Measurements from ENCODE around the gene SPOCK2.

Gene SPOCK2

DNA sequence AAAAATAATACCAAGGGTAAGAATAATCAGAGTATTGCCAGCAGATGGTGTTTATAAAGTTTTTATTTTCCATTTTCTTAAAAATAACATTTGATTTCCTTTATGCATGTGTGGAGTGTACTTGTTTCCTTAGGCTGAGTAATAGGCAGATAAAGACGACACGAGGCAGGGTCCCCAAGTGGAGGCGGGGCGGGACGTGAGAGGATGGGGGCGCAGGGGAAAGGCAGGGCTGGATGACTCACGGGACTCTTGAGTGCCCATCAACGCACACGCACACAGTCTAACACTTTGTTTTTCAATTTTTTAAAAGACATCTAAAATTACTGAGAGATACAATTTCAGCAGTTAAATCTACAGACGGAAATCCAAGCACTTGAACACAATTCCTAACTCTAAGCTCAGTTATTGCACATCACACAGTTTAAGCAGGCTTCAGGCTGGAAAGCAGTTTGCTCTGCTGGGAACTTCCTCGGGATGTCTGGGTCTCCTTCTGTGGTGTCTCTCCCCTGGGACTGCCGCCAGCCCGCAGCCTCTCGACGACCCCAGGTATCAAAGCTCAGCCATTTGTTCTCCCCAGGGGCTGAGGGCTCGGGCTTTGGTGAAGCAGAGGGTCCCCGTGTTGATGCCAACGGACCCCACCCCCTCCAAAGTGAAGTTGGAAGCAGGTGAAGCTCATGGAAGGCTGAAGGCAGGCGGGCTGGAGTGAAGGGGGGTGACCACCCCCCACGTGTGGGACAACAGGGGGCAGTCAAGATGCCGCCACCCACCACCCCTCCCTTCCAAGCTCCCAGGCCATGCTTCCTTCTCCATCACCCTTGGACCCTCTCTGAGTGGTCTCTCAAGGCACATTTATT is 29.1 kb downstream of the SPOCK2 start:
- in situ Hi-C loops (cut with HindIII; ENCODE audit: low sequenced_read_pairs) = no loop called here

DNA sequence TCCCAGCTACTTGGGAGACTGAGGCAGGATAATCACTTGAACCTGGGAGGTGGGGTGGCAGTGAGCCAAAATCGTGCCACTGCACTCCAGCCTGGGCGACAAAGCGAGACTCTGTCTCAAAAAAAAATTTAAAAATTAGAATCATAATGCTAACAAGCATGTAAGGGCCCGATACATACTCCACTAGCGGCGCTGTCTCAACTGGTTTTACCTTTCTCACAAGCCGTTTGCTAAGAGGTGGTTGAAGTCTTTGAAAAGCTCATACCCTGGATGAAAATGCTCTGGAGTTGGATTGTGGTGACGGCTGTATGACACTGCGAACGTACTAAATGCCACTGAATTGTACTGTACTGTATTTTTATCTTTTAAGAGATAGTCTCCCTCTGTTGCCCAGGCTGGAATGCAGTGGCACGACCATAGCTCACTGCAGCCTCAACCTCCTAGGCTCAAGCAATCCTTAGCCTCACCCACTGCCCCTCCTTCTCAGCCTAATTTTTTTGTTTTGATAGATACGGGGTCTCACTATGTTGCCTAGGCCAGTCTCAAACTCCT is 29.9 kb downstream of the SPOCK2 start:
- in situ Hi-C loops (cut with HindIII; ENCODE audit: low sequenced_read_pairs) = no loop called here

- in situ Hi-C loops (cut with HindIII; ENCODE audit: low sequenced_read_pairs) = no loop called here
Observed at GRCh38 chr10:72056932-72057751, 31.2 kb downstream of the SPOCK2 start.

DNA sequence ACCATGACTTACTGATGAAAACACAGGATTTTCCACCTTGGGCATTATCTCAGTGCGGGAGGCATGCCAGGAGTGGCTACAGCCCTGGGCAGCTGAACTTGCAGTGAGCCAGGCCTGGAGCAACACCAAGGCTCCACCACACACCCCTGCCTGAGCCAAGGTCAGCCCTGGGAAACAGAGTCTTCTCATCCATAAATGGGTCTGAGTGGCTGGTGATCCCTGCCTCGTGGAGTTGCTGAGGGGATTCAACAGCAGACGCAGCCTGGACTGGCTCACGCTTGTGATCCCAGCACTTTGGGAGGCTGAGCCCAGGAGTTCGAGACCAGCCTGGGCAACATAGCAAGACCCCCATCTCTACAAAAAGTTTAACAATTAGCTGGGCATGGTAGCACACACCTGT is 32.2 kb downstream of the SPOCK2 start:
- in situ Hi-C loops (cut with HindIII; ENCODE audit: low sequenced_read_pairs) = no loop called here

DNA sequence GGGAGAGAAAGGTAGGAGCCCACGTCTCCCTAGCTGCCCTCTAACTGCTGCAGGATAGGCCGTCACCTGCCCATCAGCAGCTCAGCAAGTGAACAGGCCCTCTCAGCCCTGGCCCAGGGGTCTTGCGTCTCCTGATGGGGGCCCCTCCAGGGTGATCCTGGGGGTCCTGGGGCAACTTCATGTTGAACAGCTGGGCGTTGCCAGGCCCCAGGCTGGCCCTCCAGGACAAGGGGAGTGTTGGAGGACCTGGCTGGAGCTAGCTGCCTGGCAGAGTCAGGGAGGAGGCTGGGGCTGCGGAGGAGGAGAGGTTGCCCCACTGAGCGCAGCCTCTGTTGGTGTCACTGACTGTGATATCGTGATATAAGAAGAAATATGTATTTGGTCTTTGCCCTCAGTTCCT is 34.7 kb downstream of the SPOCK2 start:
- in situ Hi-C loops (cut with HindIII; ENCODE audit: low sequenced_read_pairs) = no loop called here

- in situ Hi-C loops (cut with HindIII; ENCODE audit: low sequenced_read_pairs) = no loop called here
Observed at GRCh38 chr10:72050873-72051272, 37.5 kb downstream of the SPOCK2 start.

GRCh38 chr10:72049969-72050781 is 38.2 kb downstream of the SPOCK2 start:
- in situ Hi-C loops (cut with HindIII; ENCODE audit: low sequenced_read_pairs) = no loop called here

- in situ Hi-C loops (cut with HindIII; ENCODE audit: low sequenced_read_pairs) = no loop called here
Observed at GRCh38 chr10:72049472-72049871, 38.9 kb downstream of the SPOCK2 start.

DNA sequence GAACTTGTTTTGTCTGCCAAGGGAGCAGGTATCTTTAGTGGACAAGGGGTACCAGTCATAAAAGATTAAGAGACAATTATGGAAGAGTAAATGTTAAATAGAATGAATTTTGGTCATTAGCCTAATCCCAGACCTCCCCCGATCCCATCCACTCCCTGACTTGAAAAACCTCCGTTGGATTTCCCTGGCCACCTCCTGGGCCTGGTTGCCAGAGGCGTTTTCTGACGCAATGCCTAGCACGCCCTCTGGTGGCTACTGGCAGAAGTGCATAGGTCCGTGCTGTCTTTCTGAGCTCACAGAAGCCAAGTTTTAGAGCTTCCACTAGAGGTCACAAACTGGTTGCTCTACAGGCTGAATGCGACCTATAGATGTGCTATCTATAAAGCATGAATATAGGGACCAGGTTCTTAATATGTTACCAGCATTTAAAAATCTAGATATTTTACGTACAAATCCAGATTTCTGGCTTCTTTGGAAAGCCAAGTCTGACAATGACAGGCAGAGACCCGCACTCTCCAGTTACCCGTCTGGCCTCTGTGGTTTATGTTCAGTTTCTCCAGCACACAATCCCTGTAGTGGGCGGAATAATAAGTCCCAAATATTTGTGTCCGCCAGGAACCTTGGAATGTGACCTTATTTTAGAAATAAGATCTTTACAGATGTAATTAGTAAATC is 39.8 kb downstream of the SPOCK2 start:
- in situ Hi-C loops (cut with HindIII; ENCODE audit: low sequenced_read_pairs) = no loop called here

DNA sequence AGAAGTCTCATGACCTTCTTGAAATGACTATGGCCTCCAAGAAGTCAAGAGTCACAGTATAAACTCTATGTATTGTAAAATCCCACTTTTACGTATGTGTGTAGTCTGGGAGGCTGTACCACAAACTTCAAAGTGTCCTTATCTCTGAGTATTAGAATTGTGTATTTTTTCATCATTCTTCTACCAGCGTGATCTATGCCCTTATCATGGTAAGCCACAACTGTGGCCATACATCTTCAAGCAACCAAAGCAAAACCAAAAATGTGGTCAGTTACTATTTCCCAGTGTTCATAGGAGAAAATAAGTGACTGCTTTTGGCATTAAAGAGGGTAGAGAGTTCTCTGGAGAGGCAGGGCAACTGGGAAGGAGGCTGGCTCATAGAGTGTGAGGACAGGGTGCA is 42.8 kb downstream of the SPOCK2 start:
- in situ Hi-C loops (cut with HindIII; ENCODE audit: low sequenced_read_pairs) = no loop called here

DNA sequence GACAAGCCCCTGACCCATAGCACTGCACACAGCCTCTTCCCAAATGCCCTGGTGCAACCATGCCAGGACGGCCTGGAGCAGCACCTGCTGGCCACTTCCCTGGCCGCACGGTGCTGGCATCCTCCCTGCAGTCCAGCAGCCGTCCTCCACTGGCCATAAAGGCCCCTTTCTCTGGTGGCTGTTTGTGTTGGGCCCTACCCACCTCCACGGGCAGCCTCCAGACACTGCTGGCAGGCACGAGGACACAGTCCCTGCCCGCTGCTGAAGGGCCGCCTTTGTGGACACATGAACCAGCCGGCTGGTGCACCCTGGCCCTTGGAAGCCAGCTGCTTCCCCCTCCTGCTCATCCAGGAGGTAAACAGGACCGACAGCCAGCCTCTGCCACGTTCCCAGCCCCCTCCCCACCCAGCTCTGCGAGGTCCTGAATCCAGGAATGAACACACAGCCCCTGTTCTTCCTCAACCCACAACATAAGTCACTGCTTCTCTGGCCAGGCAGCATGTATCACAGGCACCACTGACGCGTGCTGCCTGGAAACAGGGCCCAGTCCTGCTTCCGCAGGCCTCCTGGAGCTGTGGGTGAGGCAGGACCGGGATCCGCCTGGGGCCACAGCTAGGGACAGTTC is 43.8 kb downstream of the SPOCK2 start:
- in situ Hi-C loops (cut with HindIII; ENCODE audit: low sequenced_read_pairs) = no loop called here

DNA sequence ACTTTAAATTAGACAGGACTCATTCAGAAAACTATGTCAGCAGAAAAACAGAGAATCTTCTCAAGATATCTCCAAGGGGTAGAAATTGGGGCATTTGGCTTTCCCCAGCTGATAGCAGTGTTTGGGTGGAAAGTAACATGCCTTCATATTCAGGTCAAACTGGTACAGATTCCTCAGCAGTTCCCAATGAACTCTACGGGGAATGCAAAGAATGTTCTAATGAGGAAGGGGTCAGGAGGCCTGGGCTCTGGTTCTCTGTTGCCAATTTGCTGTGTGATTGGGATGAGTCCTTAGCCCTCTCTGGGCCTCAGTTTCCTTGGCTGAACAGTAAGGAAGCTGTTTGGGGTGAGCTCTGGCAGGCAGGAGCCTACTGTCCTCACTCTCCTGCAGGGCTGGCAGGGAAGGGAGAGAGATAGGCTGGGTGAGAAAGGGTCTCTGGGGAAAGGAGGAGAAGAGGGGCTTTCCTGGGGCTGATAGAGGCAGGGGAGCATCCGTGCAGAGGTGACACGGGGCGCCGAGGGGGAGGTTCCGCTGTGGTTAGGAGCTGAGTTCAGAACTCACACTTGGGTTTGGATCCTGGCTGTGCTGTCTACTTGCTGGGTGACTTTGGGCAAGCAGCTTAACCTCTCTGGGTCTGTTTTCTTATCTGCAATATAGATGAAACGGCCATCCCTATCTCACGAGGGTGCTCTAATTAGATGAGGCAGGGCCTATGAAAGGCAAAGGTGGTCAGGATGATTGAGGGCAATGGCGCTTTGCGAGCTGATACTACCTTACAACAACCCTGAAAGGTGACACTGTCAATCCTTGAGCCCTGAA is 45.1 kb downstream of the SPOCK2 start:
- in situ Hi-C loops (cut with HindIII; ENCODE audit: low sequenced_read_pairs) = no loop called here

DNA sequence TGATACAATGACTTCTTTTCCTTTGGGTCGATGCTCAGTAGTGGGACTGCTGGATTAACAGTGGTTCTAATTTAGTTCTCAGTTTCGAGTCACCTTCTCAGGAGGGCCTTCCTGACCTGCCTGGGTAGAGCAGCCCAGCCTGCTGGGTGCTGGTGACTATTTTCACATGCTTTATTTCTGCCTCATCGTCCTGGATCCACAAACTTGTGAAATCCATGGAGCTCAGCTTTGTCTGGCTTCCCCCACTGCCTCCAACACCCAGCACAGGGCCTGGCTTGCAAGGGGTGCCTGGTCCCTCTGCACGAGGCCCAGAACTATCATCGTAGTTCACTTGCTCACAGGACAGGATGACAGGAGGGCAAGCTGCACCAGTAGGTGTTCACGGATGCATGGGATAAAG is 46.9 kb downstream of the SPOCK2 start:
- in situ Hi-C loops (cut with HindIII; ENCODE audit: low sequenced_read_pairs) = no loop called here

DNA sequence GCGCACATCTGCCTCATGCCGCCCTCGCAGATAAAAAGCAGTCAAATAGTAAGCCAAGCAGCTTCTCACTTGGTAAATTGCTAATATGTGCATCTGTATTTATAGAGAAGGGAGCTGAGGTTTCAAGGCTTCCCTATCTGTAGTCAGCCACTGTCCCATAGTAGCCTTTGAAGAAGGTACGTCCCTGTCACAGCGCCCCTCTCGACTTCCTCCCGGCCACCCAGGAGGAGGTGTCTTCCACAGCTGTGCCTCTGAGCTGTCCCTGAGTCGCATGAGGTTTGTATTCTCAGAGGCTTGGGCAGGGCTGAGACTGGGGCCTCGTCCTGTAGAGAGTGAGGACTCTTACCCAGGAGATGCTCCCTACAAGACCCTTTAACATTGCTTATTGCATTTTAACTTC is 49.0 kb downstream of the SPOCK2 start:
- in situ Hi-C loops (cut with HindIII; ENCODE audit: low sequenced_read_pairs) = no loop called here

DNA sequence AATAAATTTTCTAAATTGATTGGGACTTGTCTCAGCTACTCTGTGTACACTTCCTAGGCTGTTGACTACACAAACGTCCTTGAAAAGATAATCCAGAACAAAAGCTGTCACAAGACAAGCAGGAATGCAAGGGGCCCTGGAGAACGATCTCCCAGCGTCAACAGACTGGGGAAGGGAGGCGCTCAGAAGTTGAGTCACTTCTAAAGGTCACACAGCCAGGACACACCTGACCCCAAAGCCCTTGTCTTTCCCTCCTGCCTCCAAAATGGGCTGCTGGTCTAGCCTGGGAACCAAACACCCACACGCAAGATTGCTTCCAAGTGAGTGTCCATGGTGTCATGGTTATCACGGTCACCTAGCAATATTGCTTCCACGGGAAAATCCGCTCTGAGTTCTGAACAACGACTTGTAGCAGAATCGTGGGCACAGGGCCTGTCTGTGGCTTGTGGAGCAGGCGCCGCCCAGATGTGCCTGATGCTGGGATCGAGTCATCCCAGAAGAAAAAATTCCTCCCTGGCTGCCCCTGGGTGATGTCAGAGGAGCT is 49.8 kb downstream of the SPOCK2 start:
- in situ Hi-C loops (cut with HindIII; ENCODE audit: low sequenced_read_pairs) = no loop called here

DNA sequence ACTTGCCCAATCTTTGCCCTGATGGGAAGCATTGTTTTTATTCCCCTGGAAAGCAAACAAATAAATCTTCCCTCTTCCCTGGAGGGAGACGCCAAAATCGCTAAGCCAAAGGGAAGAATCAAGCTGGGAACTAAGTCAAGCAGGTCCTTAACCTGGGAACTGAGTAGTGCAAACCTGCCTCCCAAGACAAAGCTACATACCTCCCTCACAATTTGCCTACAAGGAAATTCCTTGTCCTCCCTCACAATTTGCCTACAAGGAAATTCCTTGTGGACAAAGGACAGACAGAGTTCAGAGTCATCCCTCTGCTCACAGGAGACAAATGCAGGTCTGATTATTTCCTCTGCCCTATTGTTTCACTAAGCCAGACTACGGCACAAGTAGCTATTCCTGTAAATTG is 50.5 kb downstream of the SPOCK2 start:
- in situ Hi-C loops (cut with HindIII; ENCODE audit: low sequenced_read_pairs) = no loop called here

DNA sequence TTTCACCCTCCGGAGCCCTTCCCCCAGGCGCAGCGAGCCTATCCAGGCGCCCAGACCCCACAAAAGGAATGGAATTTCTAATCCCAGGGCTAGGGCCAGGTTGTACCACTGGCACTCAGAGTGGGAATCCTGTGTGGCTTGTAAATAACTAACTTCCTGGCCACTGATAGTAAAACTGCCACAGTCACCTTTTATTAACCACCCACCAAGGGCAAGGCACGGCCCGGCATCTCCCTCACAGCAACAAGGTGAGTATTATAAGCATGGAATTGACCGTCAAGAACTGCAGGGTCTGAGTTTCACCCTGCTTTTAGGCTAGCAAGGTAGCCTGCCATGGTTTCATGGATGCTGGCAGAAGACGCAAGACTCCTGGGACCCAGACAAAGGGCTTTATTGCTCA is 51.1 kb downstream of the SPOCK2 start:
- in situ Hi-C loops (cut with HindIII; ENCODE audit: low sequenced_read_pairs) = no loop called here

GRCh38 chr10:72035252-72035887 is 53.0 kb downstream of the SPOCK2 start:
- in situ Hi-C loops (cut with HindIII; ENCODE audit: low sequenced_read_pairs) = no loop called here
